NCI-H748 treated with DMSO at 0.1 percent for 48 hours (cell line): ENCODE measurements around the gene SYTL4.

ENCODE experiments used
- DNase-seq: peaks from one replicate; lab custom pipeline; 2025; lab: John Stamatoyannopoulos, UW

The SYTL4 gene

DNA sequence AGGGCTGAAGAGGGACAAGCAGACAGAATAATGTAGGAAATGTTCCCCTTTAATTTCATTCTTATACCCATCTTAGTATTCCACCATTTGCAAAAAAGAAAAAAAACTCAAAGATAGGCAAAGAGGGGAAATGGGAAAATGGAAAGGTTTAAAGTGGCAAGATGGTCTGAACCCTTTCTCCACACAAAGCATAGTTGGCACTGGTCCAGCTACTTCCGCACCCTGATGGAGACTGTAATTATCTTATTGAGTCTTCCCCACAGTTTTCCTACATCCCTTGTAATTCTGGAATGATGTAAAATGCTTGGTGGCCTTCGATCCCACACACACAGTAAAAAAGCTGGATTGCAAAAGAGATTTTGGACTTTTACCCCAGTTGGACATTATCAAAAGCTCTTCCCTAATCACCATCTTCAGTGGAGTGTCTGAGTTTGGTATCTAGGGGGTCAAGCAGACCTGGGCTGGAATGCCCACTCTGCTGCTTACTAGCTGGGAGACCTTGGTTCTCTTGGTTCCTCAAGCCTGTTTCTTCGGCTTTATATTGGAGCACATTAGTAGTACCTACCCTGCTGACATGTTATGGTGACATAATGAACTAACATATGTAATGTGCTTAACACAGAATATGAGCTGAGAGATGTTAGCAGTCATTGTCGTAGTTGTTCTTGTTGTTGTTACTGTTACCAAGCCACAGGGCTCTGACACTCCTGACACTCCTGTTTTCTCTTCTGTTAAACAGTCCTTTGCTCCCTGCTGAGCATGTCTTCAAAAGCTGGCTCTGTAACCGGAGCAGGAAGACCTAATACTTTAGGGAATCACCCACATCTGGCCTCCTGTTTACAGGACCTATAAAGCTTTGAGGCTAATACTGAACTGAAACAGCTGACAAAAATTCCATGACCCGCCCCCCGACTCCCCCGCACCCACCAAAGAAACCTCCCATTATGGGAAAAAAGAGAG, 83.2 kb downstream of the SYTL4 start:
- DNase-seq = peak; percentile 3

DNA sequence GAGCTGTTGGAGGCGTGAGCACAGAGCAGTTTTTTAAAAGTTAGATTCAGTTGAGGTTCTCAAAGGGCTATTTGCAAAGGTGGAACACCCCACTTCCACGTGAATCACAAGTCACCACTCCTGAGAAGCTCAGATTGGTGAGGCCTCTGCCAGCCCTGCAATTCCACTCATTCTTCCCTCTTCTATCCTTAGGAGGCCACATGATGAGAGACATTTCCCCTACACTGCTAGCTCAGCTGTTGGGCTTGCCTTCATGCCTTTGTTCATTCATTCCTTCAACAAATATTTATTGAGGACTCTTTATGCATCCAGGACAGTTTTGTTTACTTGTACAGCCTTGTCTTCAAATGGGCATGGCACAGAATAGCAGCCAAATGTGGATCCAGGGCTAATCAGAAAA, 84.2 kb downstream of the SYTL4 start:
- peak; percentile 32 for DNase-seq

DNA sequence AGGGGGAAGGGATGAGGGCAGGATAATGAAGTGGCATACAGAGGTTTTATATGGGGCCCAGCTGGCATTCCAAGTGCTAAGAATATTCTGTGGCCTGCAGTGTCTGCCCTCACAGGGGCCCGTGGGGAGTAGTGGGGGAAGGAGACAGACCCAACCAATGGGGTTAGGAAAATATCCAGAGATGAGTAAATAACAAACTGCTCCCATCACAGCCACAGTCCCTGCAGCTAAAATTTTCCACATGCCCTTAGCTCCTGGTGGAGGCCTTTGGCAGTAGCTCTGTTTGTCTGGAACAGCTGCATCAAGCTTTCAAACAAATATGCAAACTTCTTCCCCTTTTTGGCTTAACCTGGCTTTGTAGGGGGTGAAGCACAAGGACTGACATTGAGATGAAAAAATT, 84.8 kb downstream of the SYTL4 start:
- no peak for DNase-seq

GRCh38 chrX:100645106-100645505, 86.8 kb downstream of the SYTL4 start:
- DNase-seq = no peak

- no peak for DNase-seq
Measured at GRCh38 chrX:100643956-100644860, 87.7 kb downstream of the SYTL4 start, which contains the start of gene SRPX2. SRPX2 (plus strand) TSS chrX:100644199; CDS start chrX:100646323, 2,124 bp downstream.

DNA sequence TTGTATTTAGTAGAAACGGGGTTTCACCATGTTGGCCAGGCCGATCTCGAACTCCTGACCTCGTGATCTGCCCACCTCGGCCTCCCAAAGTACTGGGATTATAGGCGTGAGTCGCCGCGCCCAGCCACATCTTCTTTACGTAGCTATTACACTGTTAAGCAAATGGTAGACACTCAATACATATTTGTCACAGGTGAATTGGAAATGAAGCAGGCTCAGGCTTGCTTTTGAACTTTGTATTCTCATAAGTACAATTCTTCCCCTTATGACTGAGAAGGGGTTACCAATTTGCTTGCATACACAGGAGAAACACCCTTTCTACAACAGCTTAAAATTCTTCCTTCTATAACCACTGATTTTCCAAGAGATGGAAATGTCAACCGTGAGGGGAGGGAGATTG, 88.7 kb downstream of the SYTL4 start:
- no peak for DNase-seq

- DNase-seq = no peak
Measured at GRCh38 chrX:100642290-100642689, 89.6 kb downstream of the SYTL4 start.

- peak; percentile 74 for DNase-seq
Measured at GRCh38 chrX:100636321-100636991, 95.5 kb downstream of the SYTL4 start, which contains the start of gene TSPAN6. TSPAN6 (minus strand) TSS chrX:100636806; CDS start chrX:100636694, 112 bp downstream.

DNA sequence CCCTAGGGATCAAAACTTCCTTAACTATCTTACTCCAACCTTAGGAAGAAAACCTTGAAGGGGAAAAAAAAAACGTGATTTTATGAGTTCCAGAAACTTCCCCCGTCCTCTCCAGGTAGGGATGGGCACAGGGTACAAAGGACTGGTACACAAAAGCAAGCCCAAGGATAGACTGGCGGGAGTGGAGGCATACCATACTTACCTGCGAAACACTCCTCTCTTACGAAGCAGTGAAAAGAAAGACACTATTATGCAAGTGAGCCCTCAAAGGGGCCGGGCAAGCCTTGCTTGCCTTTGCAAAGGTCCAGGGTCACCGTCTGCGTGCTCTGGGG, 96.0 kb downstream of the SYTL4 start:
- DNase-seq = peak; percentile 11

DNA sequence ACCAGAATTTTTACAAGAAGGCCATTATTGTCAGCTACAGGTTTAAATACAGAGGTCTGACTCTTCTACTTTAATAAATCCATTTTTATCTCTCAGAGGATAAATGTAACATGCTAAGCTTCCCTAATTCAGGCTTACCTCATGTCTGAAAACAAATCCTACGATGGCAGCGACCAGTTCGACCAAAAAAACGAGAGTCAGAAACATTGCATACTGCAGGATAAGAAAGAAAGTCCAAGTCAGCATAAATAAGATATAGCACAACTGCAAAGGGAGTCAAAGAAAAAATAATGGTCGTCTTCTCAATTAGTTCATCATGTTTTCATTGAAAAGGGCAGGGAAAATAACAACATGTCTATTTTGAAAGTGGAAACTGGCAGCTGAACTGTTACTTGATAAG, 96.9 kb downstream of the SYTL4 start:
- DNase-seq = no peak

- no peak for DNase-seq
Measured at GRCh38 chrX:100625985-100626491, 105.9 kb downstream of the SYTL4 start.
